SKM-1 treated with dmso at 0.1 percent for 144 hours (cell line): Measurements from ENCODE around the gene CCL16.
A peak's percentile ranks its signal among the peaks of the same experiment; 100 is the strongest.

Experiments used
- DNase-seq: peaks from one replicate; lab custom pipeline; 2025; ENCODE audit not compliant: unreplicated experiment; lab: John Stamatoyannopoulos, UW

Gene CCL16

GRCh38 chr17:35986643-35987042 lies 5.3 kb upstream of the CCL16 start, which contains the start of gene CCL14:
CCL14 (minus strand) TSS chr17:35986729; CDS start chr17:35986649, 80 bp downstream.
- no peak for DNase-seq

DNA sequence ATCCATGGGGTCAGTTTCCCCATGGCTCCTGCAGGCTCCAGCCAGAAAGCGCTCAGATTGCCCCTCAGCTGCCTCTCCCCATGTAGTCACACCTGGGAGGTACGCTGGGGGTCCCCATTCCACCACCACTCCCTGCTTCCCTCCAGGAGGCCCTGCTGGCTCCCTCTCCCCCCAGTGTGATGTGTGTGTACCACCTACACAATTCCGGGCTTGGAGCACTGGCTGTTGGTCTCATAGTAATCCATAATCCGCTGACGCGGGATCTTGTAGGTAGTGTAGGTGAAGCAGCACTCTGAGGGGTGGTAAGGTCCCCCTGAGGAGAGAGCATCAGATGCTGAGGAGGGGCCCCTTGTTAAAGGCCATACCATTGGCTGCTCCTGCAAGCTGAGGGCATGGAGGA lies 2.8 kb upstream of the CCL16 start:
- no peak for DNase-seq

DNA sequence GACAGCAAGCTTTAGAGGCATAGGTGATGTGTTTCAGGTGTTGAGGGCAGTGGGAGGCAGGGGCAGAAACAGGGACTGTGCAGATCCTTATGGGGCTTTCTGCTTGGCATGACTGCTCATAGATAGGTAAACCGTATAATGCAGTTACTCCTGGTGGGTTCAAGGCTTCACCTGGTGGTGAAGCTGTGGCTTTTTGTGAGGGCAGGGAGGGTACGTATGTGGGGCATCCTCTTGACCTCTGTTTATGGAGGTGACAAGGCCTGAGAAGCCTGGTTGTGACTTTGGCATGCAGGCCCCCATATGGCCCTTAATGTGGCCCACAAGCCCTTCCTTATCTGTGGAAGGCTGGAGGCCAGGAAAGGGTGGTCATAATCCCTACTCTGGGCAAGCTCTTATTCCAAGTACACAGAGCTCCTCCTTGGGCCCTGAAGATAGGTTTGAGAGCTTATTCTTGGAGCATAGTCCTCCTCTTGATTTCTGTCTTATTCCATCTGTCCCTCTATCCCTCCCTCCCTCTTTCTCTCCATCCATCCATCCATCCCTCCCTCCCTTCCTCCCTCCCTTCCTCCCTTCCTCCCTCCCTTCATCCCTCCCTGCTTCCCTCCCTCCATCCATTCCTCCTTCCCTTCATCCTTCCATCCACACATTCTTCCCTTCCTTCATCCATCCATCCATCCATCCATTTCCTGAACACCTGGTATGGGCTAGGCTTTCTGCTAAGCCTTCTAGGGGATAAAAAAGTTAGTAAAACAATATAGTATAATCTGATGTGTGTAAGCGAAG lies 1.3 kb upstream of the CCL16 start:
- no peak for DNase-seq

DNA sequence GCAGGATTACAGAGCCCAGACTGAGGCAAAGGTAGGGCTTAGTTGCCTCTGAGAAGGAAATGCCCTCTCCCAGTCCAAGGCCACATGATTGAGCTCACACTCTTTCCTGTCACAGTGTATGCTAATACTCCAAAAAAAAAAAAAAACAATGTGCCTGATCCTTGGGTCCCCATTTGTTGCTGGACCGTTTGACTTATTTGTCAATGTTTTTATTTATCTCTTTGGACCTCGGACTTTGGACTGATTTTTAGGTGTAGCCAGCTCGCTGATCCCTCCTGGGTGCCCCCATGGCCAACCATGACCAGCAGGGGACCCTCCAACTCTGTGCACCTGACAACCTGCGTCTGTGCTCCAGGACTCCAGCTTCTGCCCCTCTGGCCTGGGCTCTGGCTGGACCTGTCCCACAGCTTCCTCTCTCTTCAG lies 622 bp upstream of the CCL16 start:
- DNase-seq, result no peak

- DNase-seq, result no peak
These were observed 3.0 kb downstream of the CCL16 start for GRCh38 chr17:35978346-35978745.

DNA sequence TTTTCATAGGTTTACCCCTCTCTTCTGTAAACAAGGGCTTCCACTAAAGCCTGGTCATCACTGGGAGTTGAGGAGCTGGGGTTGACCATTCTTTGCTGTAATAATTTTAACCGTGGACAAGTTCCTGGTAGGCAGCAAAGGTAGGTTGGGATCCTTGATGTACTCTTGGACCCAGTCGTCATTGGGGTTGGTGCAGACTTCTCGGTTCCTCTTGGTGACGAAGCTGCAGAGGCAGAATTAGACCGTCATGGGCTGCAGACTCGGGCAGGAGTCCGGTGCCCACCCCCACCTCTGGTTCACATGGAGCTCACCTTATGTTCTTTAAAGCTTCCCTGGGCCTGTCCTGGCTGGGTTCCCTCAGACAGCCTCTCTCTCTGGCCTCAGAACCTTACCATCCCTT lies 3.8 kb downstream of the CCL16 start:
- no peak for DNase-seq

DNA sequence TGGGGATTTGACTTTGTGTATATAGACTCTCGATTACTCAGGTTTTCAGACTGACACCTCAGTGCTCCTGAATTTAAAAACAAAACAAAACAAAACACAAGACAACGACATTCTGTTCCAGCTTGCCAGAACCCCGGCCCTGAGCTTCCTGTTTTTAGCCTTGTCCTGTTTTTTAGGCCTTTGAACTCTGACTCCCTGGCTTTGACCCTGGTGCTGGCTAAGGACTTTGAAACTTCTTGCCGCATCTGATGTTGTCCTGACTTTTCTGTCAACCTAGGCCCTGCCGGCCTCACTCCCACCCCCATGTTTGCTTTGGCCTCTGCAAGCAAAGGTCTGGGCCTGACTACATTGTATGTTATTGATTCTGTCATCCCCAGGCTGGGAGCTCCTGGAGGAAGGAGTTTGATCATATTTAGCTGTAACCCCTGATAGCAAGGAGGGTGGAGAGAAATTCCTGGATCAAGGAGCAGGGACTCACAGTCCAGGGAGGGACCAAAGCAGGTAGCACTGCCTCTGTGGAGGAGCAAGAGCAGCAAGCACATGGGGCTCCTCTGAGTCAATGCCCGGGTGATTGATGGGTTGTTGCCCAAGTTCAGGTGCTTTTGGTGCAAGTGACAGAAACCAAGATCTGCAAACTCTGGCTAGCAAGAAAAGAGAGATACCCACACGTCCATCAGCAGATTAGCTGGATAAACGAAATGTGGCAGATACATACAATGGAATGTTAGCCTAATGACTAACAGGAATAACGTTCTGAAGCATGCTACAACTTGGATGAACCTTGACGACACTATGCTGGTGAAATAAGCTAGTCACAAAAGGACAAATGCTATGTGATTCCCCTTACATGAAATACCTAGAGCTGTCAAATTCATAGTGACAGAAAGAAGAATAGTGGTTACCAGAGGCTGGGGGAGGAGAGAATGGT lies 7.7 kb downstream of the CCL16 start:
- peak; percentile 1 for DNase-seq

GRCh38 chr17:35972945-35973332 lies 8.4 kb downstream of the CCL16 start:
- DNase-seq, result no peak

DNA sequence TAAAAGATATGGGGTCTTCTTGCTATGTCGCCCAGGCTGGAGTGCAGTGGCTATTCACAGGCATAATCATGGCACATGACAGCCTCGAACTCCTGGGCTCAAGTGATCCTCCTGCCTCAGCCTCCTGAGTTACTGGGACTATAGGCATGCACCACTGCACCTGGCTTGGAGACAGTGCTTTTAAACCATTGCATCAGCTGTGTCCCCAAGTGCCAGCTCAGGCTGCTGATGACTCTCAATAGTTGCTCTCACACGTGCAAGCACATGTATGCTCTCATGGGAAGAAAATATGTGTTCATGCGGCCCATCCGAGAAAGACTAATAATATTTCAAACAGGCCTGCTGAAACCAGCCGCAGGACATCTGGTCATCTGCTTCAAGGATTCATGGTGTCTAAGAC lies 8.8 kb downstream of the CCL16 start:
- no peak for DNase-seq

- no peak for DNase-seq
These were observed 9.2 kb downstream of the CCL16 start for GRCh38 chr17:35972066-35972465.

- DNase-seq, result peak; percentile 58
These were observed 11.5 kb downstream of the CCL16 start for GRCh38 chr17:35969558-35970380.

- DNase-seq, result peak; percentile 5
These were observed 12.7 kb downstream of the CCL16 start for GRCh38 chr17:35968520-35969054.

GRCh38 chr17:35965272-35965671 lies 16.0 kb downstream of the CCL16 start:
- DNase-seq, result no peak

DNA sequence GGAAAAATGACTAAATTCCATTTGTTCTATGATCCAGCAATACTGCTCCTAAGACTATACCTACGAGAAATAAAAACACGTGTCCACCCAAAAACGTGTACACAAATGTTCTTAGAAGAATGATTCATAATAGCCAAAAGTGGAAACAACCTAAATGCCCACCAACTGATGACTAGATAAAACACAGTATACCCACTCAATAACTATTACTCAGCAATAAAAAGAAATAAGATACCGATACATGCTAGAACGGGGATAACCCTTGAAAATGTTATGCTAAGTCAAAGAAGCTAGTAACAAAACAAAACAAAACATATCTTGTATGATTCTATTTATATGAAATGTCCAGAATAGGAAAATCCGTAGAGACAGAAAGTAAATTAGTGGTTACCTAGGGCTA lies 17.6 kb downstream of the CCL16 start:
- no peak for DNase-seq

GRCh38 chr17:35953720-35954119 lies 27.6 kb downstream of the CCL16 start:
- DNase-seq, result no peak

DNA sequence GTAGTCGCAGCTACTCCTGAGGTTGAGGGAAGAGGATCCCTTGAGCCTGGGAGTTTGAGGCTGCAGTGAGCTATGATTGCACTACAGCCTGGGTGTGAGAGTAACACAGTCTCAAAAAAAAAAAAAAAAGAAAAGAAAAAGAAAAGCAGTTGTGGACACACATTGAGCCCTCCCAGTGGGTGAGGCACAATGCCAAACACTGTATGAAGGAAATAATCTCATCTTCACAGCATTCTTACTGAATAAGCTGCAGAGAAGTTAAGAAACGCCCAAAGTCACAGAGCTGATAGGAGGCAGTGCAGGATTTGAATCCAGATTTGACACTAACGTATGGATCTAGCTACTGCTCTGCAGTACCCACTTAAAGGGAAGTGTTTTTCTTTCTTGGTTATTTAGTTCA lies 31.9 kb downstream of the CCL16 start:
- no peak for DNase-seq

- DNase-seq, result no peak
These were observed 33.2 kb downstream of the CCL16 start for GRCh38 chr17:35948092-35948491.

GRCh38 chr17:35947156-35947585 lies 34.1 kb downstream of the CCL16 start:
- peak; percentile 72 for DNase-seq

DNA sequence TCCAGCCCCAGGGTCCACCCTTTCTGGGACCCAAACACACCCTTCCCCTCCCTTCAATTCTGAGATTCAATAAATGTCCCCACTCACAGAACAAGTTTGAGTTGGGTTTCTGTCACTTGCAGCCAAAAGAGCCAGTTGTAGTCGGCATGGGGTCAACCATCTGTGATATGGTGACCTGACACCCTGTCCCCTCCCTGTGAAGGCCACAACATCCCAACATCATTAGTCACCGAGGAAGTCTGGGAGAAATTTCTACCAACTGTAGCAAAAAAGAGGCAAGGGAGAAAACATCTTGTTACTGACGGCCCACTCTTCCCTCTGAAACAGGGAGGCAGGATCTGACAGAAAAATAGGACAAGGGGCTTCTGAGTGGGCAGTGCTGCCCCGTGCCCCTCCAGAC lies 37.1 kb downstream of the CCL16 start:
- no peak for DNase-seq

GRCh38 chr17:35943537-35943936 lies 37.8 kb downstream of the CCL16 start, which contains the start of gene LYZL6:
LYZL6 (minus strand) TSS chr17:35943713; CDS start chr17:35939356, 4,357 bp downstream.
- no peak for DNase-seq
